A549 treated with Hydrocortisone at 1 μM for 4 hours (cell line): ENCODE measurements around the gene SLAIN2. TPM values are rescaled to one million over a fixed set of nuclear protein-coding genes. Genes with fewer than 3 reads are reported as not detected.

ENCODE experiments used
- total RNA-seq: library from RNA; stranded (reverse); fragments of 200-300 nt; extraction: Qiagen RNA extraction; gene quantifications from 5 replicates; pipeline ENCODE4 v1.2.3, GENCODE V29; 2022

SLAIN2 gene
- total RNA-seq, result 12.2 to 21.6 TPM (median 19.9 TPM) in 5 replicates

DNA sequence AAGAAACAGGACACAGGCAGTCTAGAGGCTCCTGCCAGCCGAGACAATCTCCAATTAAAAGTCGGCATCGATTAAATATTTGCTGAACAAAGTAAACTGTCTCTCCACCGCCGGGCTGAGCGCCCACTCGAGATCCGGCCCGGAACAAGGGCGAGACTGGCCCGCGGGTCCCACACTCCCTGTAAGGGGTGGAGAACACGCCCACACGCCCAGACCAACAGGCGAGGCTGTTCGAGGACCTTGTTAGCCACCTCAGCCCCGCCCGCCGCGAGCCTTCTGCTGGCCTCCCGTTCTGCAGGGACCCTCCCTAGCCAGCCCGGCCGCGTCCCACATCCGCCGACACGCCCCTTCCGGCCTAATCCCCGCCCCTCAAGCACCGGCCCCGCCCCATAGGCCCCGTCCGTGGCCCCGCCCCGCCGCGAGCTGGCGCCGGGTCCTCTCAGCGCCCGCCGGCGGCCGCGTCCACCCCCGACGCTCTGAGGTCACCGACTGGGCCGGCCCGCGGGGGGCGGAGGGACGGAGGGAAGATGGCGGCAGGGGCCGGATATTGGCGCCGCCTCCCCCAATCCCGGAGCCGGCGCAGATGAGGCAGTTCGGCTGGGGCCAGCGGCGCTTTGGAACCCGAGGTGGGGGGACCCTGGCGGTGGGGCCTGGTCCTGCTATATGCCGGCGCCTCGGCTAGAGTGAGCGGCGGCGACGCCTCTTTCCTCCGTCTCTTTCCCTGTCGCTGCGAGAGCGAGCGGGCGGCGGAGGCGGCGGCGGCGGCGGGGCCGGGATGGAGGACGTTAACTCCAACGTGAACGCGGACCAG lies at the start of gene SLAIN2:
Gene SLAIN2, plus strand, starts transcription at position 565 of the 811 bp plus-strand sequence. Its CDS starts 211 bp downstream, at position 776.

Other genes starting within 250 kb of the SLAIN2 start
- gene TXK, start 207.3 kb upstream of the SLAIN2 start, total RNA-seq, result 0.13 to 0.38 TPM (median 0.17 TPM) in 5 replicates
- 1.3 to 2.7 TPM (median 1.5 TPM) in 5 replicates for gene TEC, start 71.7 kb upstream of the SLAIN2 start, total RNA-seq
- gene SLC10A4, start 141.8 kb downstream of the SLAIN2 start, total RNA-seq, result 5.9 to 7.3 TPM (median 6.1 TPM) in 5 replicates
- gene ZAR1, start 148.7 kb downstream of the SLAIN2 start, total RNA-seq, result 0.07 to 0.18 TPM (median 0.15 TPM) in 3 of 5 replicates, not detected in the others